Hepatic stellate cell (primary cell): Measurements from ENCODE around the gene MON2.

Experiments
- DNase-seq: peaks from one replicate; pipeline ENCODE4 v3.0.0; 2011; ENCODE audit warnings: low spot score

The MON2 gene

DNA sequence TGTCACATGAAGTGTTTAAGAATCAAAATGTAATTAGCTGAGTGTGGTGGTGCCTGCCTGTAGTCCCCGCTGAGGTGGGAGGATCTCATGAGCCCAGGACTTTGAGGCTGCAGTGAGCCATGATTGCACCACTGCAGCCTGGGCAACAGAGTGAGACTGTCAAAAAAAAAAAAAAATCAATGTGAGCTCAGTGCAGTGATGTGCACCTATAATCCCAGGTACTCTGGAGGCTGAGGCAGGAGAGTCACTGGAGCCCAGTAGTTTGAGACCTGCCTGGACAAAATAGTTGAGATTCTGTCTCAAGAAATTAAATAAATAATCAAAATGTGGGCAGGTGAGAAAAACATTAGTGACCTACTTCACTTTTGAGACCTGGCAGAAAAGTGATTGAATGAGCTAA, 140.0 kb downstream of the MON2 start:
- no peak for DNase-seq

DNA sequence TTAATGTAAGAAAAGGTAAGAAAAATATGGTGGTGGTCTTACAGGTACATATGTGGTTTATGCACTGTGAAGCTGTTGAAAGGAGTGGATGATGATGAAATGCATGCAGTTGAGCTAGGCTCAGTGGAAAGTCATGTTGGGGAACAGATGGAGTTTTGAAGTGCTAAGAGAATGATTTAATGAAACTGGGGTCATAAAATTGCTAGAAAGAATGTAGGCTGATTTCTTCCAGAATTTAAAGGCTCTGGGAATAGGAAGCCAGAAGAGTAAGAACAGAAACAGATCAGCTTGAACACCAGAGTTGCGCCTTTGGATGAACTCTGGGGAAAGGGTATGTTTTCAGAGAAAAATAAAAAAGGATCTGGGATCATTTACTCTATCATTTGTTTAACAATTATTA, 146.5 kb downstream of the MON2 start:
- no peak for DNase-seq

- DNase-seq, result no peak
Observed at GRCh38 chr12:62618319-62618718, 151.7 kb downstream of the MON2 start.

DNA sequence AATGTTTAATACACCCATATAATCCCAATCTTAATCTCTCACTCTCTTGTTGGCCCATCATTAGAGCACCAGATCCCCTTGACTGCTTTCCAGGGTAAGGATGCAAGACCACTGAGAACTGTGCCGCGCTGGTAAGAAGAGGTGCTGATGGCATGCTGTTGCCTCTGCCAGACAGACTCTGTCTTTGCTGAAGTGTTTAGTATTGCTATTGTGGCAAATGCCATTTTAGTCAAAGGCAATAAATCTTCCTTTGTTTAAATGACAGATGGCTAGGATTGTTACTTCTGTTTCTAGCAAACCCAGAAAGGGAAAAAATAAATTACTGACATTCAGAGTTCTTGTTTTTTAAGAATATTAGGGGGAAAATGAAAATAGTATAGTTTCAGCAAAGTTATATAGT, 152.3 kb downstream of the MON2 start:
- DNase-seq, result no peak

- DNase-seq, result no peak
Observed at GRCh38 chr12:62621101-62621638, 154.5 kb downstream of the MON2 start.

- no peak for DNase-seq
Observed at GRCh38 chr12:62622177-62622576, 155.6 kb downstream of the MON2 start.

GRCh38 chr12:62625228-62625627, 158.6 kb downstream of the MON2 start:
- DNase-seq, result no peak

DNA sequence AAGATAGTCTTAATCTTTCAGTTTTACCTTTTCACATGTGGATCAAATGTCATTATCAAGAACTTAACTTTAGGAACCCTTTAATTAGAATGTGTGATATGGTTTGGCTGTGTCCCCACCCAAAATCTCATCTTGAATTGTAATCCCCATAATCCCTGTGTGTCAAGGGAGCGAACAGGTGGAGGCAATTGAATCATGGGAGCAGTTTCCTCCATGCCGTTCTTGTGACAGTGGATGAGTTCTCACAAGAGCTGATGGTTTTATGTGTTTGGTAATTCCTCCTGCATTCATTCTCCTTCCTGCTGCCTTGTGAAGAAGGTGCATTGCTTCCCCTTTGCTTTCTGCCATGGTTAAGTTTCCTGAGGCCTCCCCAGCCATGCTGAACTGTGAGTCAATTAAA, 160.6 kb downstream of the MON2 start:
- DNase-seq, result no peak

DNA sequence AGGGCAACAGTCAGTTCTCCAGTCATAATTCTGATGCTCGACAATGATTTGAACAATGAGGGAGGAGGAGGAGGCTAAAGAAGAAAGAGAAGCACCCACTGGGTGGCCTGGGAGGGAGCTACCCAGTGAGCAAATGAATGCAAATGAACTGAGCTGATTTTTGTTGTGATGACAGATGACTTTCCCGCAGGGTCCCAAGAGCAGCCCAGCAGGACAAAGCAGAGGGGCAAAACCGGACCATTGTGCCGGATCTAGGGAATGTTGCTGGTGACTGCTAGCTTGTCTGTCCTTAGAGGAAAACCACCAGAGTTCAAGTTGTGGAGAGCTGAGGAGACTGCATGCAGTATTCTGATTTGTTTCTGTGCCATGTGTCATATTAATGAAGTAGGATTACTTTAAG, 162.8 kb downstream of the MON2 start:
- DNase-seq, result no peak

DNA sequence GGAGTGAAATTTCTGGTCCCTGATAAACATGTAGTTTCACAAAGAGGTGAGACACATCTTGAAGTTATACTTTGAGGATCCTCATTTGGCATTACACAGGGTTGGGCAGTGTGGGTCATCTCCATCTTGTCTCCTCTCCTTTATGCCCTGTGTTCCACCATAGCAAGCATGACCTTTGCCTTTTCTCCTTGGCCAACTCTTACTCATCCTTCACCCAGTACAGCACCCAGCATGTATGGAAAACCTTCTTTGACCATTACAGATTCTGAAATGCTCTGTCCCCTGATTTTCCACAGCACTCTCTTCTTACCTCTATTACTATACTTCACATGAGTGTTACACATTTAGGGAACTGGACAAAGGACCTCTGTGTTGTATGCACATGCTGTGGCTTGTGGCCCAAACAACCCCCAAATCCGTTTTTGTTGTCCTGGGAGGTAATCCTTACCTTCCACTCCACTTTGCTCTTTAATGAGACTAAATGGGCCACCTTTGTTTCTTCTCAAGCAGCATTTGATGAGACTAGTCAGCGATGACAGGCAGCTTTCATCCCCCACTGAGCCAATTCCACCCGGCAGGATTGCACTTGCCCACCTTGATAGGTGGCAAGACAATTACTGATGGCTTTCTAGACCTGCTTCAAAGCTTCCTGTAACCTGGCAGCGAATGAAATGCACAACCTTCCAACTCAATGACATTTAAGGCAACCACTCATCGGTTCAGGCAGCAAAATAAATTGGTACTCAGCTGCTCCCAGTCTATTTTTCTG, 163.5 kb downstream of the MON2 start:
- no peak for DNase-seq

DNA sequence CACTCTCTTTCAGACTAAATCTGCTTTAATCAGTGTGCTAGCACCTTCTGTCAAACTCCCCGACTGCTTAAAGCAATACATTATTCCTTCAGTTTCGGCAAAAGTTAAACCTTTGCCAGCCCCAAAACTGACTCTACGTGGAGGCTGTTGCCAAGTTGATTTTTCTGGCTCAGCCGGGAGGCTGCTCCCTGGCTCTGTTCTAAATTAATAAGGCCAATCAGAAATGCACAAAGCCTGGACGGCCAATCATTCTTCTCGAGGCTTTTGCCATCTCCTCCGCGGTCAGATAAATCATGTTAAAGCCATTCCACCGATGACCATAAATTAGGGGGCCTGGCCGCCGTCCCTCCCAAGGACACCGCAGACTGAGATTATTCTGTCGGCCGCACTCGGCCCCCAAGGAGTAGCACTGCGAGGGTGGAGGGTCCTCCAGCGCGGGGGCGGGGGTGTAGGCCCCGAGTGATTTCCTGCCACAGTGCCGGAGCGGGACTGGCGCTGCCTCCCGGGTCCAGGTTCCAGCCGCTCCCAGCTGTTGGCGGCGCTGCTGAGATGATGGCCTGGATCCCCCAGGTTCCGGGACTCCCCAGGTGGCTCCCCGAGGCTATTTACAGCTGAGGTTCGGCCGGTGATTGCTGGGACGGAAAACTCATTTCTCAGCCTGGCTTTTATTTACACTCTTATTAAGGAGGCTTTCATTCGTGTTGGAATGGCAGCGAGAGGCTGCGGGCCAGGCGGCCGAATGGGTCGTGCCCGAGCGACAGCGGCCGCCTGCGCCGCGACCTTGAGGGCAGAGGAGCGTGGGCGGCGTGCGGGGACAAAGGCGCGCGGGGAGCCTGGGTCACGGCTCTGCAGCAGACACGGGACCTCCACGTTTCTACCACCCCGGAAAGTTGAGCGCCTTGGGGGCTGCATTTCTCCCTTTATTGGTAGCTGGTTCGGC, 165.1 kb downstream of the MON2 start:
- DNase-seq, result peak; percentile 91

GRCh38 chr12:62632411-62632918, 165.8 kb downstream of the MON2 start:
- DNase-seq, result peak; percentile 56

- DNase-seq, result no peak
Observed at GRCh38 chr12:62635649-62636048, 169.0 kb downstream of the MON2 start.

GRCh38 chr12:62637679-62638078, 171.1 kb downstream of the MON2 start:
- no peak for DNase-seq

DNA sequence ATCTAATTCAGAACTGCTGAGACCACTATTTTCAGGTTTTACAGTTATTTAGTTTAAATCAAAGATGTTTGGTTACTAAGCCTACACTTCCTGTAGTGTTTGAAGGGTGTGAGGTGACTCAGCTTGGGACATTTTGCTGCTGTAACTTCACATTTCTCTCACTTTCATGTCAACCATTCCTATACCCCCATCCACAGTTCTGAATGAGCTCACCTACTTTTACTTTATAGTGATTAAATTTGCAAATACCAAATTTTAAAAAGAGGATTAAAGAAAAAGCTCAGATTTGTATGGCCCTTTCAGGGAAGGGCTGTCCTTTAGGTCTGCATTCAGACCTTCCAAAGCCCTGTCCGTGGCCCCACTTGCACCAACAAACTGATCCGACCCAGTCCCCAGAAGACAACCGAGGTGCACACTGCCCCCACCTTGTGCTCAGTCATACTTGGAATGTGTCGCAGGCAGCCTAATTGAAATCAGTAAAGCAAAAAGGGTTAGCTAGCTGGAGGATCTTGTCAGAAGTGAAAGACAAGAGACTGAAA, 174.4 kb downstream of the MON2 start:
- DNase-seq, result peak; percentile 45

- DNase-seq, result no peak
Observed at GRCh38 chr12:62642486-62642885, 175.9 kb downstream of the MON2 start.

GRCh38 chr12:62643486-62643885, 176.9 kb downstream of the MON2 start:
- peak; percentile 24 for DNase-seq

DNA sequence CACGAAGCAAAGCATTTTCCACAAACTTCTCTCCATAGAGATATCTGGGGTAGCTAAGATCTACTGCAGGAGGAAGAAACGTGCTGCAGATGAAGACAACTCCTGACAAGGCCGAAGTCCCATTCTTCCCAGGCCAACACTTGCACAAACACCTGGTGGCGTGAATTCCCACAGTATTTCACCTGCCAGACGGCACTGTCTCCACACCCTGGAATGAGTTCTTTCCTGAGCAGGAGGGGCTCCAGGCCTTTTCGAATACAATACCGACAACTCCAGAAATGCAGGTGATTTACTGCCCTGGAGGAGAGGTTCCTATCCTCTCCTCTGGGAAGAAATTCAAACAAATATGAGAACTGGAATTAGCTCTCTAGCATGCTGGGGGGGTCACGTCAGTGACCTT, 179.9 kb downstream of the MON2 start:
- no peak for DNase-seq

- no peak for DNase-seq
Observed at GRCh38 chr12:62647586-62647985, 181.0 kb downstream of the MON2 start.

- DNase-seq, result no peak
Observed at GRCh38 chr12:62649412-62650138, 182.9 kb downstream of the MON2 start.
